Ovary (tissue), 9 donors: Measurements from ENCODE around the gene ARL2BP. TPM values are rescaled to one million over a fixed set of nuclear protein-coding genes. Genes with fewer than 3 reads are reported as not detected.

ENCODE experiments used
- DNase-seq, 5 donors: peaks; one replicate each; pipeline ENCODE4 v3.0.0-alpha.2; 2019 to 2020
- H3K27ac ChIP-seq, 2 donors: fragments of 200-600 bp; one replicate each; pipeline versions ENCODE4 v1.5.1 to v1.8.0; 2019 to 2022
- H3K27me3 ChIP-seq: fragments of 200-600 bp; one replicate; pipeline ENCODE4 v1.8.0; 2022
- H3K36me3 ChIP-seq: fragments of 200-600 bp; sonication (generic); one replicate; pipeline ENCODE4 v1.5.1; 2019
- H3K4me1 ChIP-seq: one replicate; pipeline ENCODE4 v1.8.1; 2013; ENCODE audit warnings: mild to moderate bottlenecking, moderate library complexity; ENCODE audit not compliant: insufficient read depth
- H3K4me3 ChIP-seq: fragments of 200-600 bp; sonication (generic); one replicate; pipeline ENCODE4 v1.5.1; 2017
- H3K9me3 ChIP-seq, 2 donors: fragments of 200-600 bp in 1 of 2; sonication (generic) in 1 of 2; one replicate each; pipeline versions ENCODE4 v1.5.1 to v1.8.1; 2013 to 2019; ENCODE audit warnings: mild to moderate bottlenecking in 1 of 2, moderate library complexity in 1 of 2
- EP300 ChIP-seq: sonication (generic); formaldehyde crosslinking; IDR thresholded peaks from one replicate; pipeline ENCODE4 v1.6.1; 2017; ENCODE audit warnings: antibody characterized with exemption
- POLR2A ChIP-seq: fragments of 450-650 bp; IDR thresholded peaks from one replicate; pipeline ENCODE4 v1.6.1; 2017; ENCODE audit warnings: antibody characterized with exemption, mild to moderate bottlenecking, moderate library complexity
- WGBS, 3 donors: extraction: QIAGEN DNeasy Blood & Tissue Kit in 1 of 3; methylation state at CpG; one replicate each; pipeline versions ENCODE4 v1.1.5 to v1.1.7; 2013 to 2017; 5-methylcytosine and 5-hydroxymethylcytosine counted together
- intact Hi-C, 4 donors: fragments of 100-400 bp; cut with DNase I; formaldehyde crosslinking; loops; one replicate each; pipeline versions ENCODE4 v1.11.0 to v1.15.1; 2022 to 2023
- polyA plus RNA-seq, 2 donors: library from polyadenylated mRNA; stranded (reverse); fragments of 200-250 nt in 1 of 2; fragments of 350-450 nt in 1 of 2; fragmentation: Illumina TruSeq in 1 of 2; extraction: RNeasy Lipid Tissue Mini Kit (QIAGEN cat#74804) in 1 of 2; gene quantifications; one replicate each; pipeline ENCODE4 v1.2.3, GENCODE V29; 2013 to 2014
- total RNA-seq, 7 donors: library from RNA; depleted of rRNA in 2 of 7; stranded (reverse); fragments of >200 nt in 2 of 7; fragmentation: NEBNext Ultra II Directional in 3 of 7; extraction: Animal tissue kit (Norgen Biotek cat#: 25700) in 3 of 7; gene quantifications; one replicate each; pipeline versions ENCODE4 v1.1.0 to v1.2.4, GENCODE V29; 2016 to 2023
- TF ChIP-seq, protein P1 (sequence below), 3 donors: fragments of 450-650 bp in 2 of 3; fragments of 200-600 bp in 1 of 3; IDR thresholded peaks; one replicate each; pipeline versions ENCODE4 v1.5.1 to v1.8.0; 2016 to 2022; ENCODE audit warnings: antibody characterized with exemption in 3 of 3, mild to moderate bottlenecking in 1 of 3
- donor health status: DM: no; HTN: no; CAD: no; lungs with moderate emphysema.
- donor health status: DM: no; HTN: no; CAD: no.
- donor health status: Bipolar disorder and iron deficiency.
- donor health status: DM: yes; HTN: yes; CAD: no.
- donor health status: DM: no; HTN: no; CAD: no.
- donor health status: DM: yes; HTN: yes; CAD: no.

ARL2BP gene
- total and polyA plus RNA-seq, 9 donors: 45.3 to 88.0 (median 57.7) TPM

DNA sequence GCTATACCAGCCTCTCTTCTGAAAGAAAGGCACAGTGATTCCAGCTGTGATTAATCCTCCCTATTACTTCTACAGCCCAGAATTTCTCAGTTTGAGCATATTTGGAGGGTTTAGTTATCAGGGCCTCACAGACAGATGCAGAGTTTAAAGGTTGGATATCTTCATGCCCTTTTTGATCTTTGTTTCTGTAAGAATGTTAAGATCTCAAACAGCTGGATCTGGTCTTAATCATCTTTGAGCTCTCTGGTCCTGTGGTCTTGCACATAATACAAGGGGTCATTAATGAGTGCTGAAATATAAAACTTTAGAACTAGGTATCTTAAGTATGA is 9.1 kb upstream of the ARL2BP start:
- Histone ChIP-seq H3K36me3 (no peaks in the 10 kb centered on the region), H3K27ac (no peak overlapping the region), H3K4me3 (no peak overlapping the region), H3K27me3 (no peaks in the 10 kb centered on the region), H3K9me3 (no peaks in the 10 kb centered on the region), H3K4me1 (no peaks in the 10 kb centered on the region)
- intact Hi-C loops: no loop called here
- TF ChIP-seq, protein P1, sequence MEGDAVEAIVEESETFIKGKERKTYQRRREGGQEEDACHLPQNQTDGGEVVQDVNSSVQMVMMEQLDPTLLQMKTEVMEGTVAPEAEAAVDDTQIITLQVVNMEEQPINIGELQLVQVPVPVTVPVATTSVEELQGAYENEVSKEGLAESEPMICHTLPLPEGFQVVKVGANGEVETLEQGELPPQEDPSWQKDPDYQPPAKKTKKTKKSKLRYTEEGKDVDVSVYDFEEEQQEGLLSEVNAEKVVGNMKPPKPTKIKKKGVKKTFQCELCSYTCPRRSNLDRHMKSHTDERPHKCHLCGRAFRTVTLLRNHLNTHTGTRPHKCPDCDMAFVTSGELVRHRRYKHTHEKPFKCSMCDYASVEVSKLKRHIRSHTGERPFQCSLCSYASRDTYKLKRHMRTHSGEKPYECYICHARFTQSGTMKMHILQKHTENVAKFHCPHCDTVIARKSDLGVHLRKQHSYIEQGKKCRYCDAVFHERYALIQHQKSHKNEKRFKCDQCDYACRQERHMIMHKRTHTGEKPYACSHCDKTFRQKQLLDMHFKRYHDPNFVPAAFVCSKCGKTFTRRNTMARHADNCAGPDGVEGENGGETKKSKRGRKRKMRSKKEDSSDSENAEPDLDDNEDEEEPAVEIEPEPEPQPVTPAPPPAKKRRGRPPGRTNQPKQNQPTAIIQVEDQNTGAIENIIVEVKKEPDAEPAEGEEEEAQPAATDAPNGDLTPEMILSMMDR (IDR thresholded peaks at IDR 0.05): no peak
- no peak for TF ChIP-seq EP300
- TF ChIP-seq POLR2A: no peak
- DNase-seq: no peak

DNA sequence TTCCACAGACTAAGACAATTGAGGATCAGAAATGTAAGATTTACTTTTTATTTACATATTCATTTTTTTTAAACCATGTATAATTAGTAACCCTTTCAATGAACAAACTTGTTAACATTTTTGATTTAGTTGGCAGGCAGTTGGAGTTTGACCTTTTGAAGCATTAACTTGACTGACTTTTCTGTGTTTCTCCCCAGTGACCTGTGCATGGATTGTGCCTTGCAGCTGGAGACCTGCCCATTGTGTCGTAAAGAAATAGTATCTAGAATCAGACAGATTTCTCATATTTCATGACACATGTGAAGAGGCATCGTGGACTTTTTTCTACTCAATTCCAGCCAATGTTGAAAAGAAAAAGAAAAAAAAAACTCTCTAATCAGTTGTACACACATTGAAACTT is 6.4 kb upstream of the ARL2BP start:
- H3K36me3 ChIP-seq: no peaks in the 10 kb centered on the region
- H3K4me3 ChIP-seq: no peak overlapping the region
- no peaks in the 10 kb centered on the region for H3K4me1 ChIP-seq
- H3K27me3 ChIP-seq: no peaks in the 10 kb centered on the region
- TF ChIP-seq POLR2A: no peak
- TF ChIP-seq, protein P1 (IDR thresholded peaks at IDR 0.05): no peak
- 77 to 81% (median 78%) methylated on average over 2 of the region's 2 CpGs for WGBS, 3 donors
- H3K27ac ChIP-seq: no peak overlapping the region
- DNase-seq: no peak
- H3K9me3 ChIP-seq: no peaks in the 10 kb centered on the region
- intact Hi-C loops: no loop called here

DNA sequence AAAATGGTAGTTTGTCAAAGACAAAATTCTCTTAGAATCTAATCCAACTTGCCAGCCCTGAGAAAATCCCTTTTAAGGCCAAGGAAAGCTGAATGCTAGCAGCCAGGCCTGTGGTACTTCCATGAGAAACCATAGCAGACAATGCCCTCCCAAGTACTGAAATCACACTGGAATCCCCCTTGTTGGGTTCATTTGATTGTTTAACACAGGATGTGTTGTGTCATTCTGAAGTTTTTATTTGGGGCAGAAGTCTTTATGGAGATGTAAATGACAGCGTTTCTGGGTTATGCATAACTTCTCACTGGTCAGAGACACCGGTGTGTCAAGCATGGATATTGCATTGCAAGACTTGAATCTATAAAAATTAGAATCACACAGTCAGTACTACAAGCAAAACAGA is 6.0 kb upstream of the ARL2BP start:
- Histone ChIP-seq H3K4me3 (no peak overlapping the region), H3K9me3 (no peaks in the 10 kb centered on the region), H3K4me1 (no peaks in the 10 kb centered on the region), H3K27me3 (no peaks in the 10 kb centered on the region), H3K27ac (no peak overlapping the region), H3K36me3 (no peaks in the 10 kb centered on the region)
- no peak for DNase-seq
- TF ChIP-seq, protein P1 (IDR thresholded peaks at IDR 0.05): no peak
- no peak for TF ChIP-seq EP300
- TF ChIP-seq POLR2A: no peak
- WGBS, 3 donors: 79 to 89% (median 86%) methylated on average over 2 of the region's 2 CpGs
- intact Hi-C loops: no loop called here

DNA sequence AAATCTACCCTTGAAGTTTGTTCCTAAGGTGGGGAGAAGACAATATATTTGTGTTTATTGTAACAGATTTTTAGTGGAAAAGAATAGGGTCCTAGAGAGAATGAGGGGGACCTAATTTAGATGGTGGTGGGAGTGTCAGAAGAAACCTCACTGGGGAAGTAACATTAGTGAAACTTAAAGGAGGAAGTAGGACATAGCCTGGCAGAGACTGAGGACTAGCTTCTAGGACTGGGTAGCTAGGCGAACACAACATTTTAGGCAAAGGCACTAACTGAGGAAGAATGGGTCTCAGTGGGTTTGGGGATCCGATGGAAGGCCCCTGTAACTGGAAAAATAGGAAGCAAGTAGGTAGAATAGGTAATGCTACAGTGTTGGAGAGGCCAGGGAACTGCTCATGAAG is 4.2 kb upstream of the ARL2BP start:
- intact Hi-C loops: loop anchor here in 1 of 4 donors (5.0 kb wide), 1 partner anchor 49 kb away; no protein-coding TSS in a partner anchor
- Histone ChIP-seq H3K4me1 (peaks cover 2% of the 10 kb centered on the region), H3K27me3 (no peaks in the 10 kb centered on the region), H3K27ac (no peak overlapping the region), H3K9me3 (no peaks in the 10 kb centered on the region), H3K4me3 (no peak overlapping the region), H3K36me3 (no peaks in the 10 kb centered on the region)
- TF ChIP-seq, protein P1 (IDR thresholded peaks at IDR 0.05): no peak
- no peak for TF ChIP-seq POLR2A
- TF ChIP-seq EP300: no peak
- WGBS, 3 donors: 95 to 98% (median 96%) methylated on average over 2 of the region's 2 CpGs
- no peak for DNase-seq

DNA sequence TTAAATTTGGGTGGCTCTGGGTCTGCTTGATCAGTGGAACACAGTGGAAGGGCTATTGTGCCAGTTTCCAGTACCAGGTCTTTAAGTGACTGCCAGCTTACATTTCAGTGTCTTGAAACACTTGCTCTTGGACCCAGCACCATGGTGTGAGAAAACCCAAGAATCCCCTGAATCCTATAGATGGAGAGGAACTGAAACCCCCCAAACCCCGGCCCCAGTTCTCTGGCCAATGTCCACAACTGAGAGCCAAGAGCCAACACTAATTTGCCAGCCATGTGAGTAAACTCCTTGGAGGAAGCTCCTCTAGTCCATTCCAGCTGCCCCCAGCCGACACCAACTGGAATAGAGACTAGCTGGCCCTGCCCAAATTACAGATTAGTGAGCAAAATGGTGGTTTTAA is 2.4 kb upstream of the ARL2BP start:
- DNase-seq: no peak
- Histone ChIP-seq H3K27me3 (no peaks in the 10 kb centered on the region), H3K36me3 (no peaks in the 10 kb centered on the region), H3K4me3 (no peak overlapping the region), H3K27ac (no peak overlapping the region), H3K9me3 (no peaks in the 10 kb centered on the region), H3K4me1 (peaks cover 3% of the 10 kb centered on the region)
- TF ChIP-seq, protein P1 (IDR thresholded peaks at IDR 0.05): no peak
- TF ChIP-seq EP300 (no peak), POLR2A (no peak)
- intact Hi-C loops: loop anchor here in 1 of 4 donors (5.0 kb wide), 1 partner anchor 50 kb away; no protein-coding TSS in a partner anchor
- WGBS, 3 donors: 79 to 85% (median 85%) methylated on average over 2 of the region's 2 CpGs
